Caco-2 (cell line): ENCODE measurements around the gene PDS5B. TPM values are rescaled to one million over a fixed set of nuclear protein-coding genes. Genes with fewer than 3 reads are reported as not detected.
"Not testable (repeated sequence)": the region's sequence is repeated elsewhere in the genome, so short reads cannot be mapped to it uniquely, and the experiment has no call there.

ENCODE experiments used
- BruUV-seq: library from RNA; stranded (reverse); fragments of 400-500 nt; replicated peaks from 2 replicates; lab custom pipeline; 2021; lab: Mats Ljungman, UMichigan
- CTCF ChIA-PET: fragments of 300-600 bp; sonication (Branson Sonifier 250); formaldehyde crosslinking; loops from one replicate; lab custom pipeline; 2022; ENCODE audit warnings: antibody characterized with exemption; lab: Charles Lee
- POLR2A ChIA-PET: fragments of 300-600 bp; sonication (Branson Sonifier 250); formaldehyde crosslinking; loops from one replicate; lab custom pipeline; 2022; ENCODE audit warnings: antibody characterized with exemption; lab: Charles Lee
- DNase-seq, 2 experiments: peaks; one replicate each; pipeline versions ENCODE4 v3.0.0 to v3.0.0-alpha.2; 2020 to 2022
- H3K27me3 ChIP-seq: replicated peaks from 2 replicates; pipeline ENCODE4 v1.6.0; 2011; ENCODE audit warnings: low read length; ENCODE audit not compliant: control insufficient read depth, insufficient read depth
- H3K36me3 ChIP-seq: 2 replicates; pipeline ENCODE4 v1.5.1; 2011; ENCODE audit warnings: low read length; ENCODE audit not compliant: control insufficient read depth, insufficient read depth
- H3K4me1 ChIP-seq: fragments of 250-450 bp; sonication (Bioruptor Pico); 2 replicates; pipeline ENCODE4 v1.5.1; 2020; ENCODE audit warnings: mild to moderate bottlenecking
- H3K4me3 ChIP-seq: 2 replicates; pipeline ENCODE4 v1.5.1; 2011; ENCODE audit warnings: low read depth, mild to moderate bottlenecking, control low read depth, low read length
- H3K9me3 ChIP-seq: fragments of 250-450 bp; sonication (Bioruptor Pico); 2 replicates; pipeline ENCODE4 v1.5.1; 2020; ENCODE audit warnings: mild to moderate bottlenecking, moderate library complexity
- H3K27ac Mint-ChIP-seq: one replicate; pipeline ENCODE4 v1.8.0; 2022; ENCODE audit warnings: mixed read lengths; ENCODE audit not compliant: unreplicated experiment
- H3K27me3 Mint-ChIP-seq: one replicate; pipeline ENCODE4 v1.8.0; 2022; ENCODE audit warnings: mixed read lengths; ENCODE audit not compliant: insufficient read depth, unreplicated experiment
- H3K36me3 Mint-ChIP-seq: one replicate; pipeline ENCODE4 v1.8.0; 2022; ENCODE audit warnings: mild to moderate bottlenecking, mixed read lengths; ENCODE audit not compliant: insufficient read depth, unreplicated experiment
- H3K4me1 Mint-ChIP-seq: one replicate; pipeline ENCODE4 v1.8.0; 2022; ENCODE audit warnings: low read depth, mixed read lengths; ENCODE audit not compliant: unreplicated experiment
- H3K4me3 Mint-ChIP-seq: one replicate; pipeline ENCODE4 v1.8.0; 2022; ENCODE audit warnings: mild to moderate bottlenecking, moderate library complexity, mixed read lengths; ENCODE audit not compliant: unreplicated experiment
- H3K9me3 Mint-ChIP-seq: one replicate; pipeline ENCODE4 v1.8.0; 2022; ENCODE audit warnings: mixed read lengths; ENCODE audit not compliant: unreplicated experiment
- intact Hi-C: fragments of 100-400 bp; cut with micrococcal nuclease; formaldehyde crosslinking; loops from one replicate; pipeline ENCODE4 v1.10.0; 2022; ENCODE audit not compliant: unreplicated experiment
- total RNA-seq: library from RNA; stranded (reverse); gene quantifications from 2 replicates; pipeline ENCODE4 v1.2.3, GENCODE V29; 2022
- TF ChIP-seq, protein P1 (sequence below), 2 experiments: fragments of 200-600 bp in 1 of 2; IDR thresholded peaks; 1 replicate in 1 of 2; 2 replicates in 1 of 2; pipeline versions ENCODE4 v1.5.1 to v1.8.0; 2011 to 2022; ENCODE audit warnings: antibody characterized with exemption in 1 of 2, control low read depth in 1 of 2, inconsistent platforms in 1 of 2, low read depth in 1 of 2, low read length in 1 of 2, mild to moderate bottlenecking in 1 of 2, moderate library complexity in 1 of 2; ENCODE audit not compliant: insufficient read depth in 1 of 2, severe bottlenecking in 1 of 2, unreplicated experiment in 1 of 2

Gene PDS5B
- total RNA-seq, 1 experiment from 2014 or later: 54.9 TPM

DNA sequence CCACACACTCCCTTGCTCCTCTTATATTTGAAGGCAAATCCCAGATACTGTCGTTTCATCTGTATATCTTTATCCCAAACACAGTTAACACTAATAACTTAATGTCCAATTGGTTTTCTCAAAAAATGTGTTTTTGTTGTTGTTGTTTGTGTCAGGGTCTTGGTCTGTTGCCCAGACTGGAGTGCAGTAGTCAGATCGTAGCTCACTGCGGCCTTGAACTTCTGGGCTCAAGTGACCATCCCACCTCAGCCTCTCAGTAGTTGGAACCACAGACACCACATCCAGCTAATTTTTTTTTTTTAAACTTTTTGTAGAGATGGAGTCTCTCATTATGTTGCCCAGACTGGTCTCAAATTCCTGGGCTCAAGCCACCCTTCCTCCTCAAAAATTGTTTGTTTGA, 137.7 kb downstream of the PDS5B start:
- TF ChIP-seq, protein P1, sequence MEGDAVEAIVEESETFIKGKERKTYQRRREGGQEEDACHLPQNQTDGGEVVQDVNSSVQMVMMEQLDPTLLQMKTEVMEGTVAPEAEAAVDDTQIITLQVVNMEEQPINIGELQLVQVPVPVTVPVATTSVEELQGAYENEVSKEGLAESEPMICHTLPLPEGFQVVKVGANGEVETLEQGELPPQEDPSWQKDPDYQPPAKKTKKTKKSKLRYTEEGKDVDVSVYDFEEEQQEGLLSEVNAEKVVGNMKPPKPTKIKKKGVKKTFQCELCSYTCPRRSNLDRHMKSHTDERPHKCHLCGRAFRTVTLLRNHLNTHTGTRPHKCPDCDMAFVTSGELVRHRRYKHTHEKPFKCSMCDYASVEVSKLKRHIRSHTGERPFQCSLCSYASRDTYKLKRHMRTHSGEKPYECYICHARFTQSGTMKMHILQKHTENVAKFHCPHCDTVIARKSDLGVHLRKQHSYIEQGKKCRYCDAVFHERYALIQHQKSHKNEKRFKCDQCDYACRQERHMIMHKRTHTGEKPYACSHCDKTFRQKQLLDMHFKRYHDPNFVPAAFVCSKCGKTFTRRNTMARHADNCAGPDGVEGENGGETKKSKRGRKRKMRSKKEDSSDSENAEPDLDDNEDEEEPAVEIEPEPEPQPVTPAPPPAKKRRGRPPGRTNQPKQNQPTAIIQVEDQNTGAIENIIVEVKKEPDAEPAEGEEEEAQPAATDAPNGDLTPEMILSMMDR (IDR thresholded peaks at IDR 0.05; ENCODE audit: insufficient read depth in 1 of 2, low read depth in 1 of 2, low read length in 1 of 2, severe bottlenecking in 1 of 2, unreplicated experiment in 1 of 2): no peak
- intact Hi-C loops: no loop called here
- Mint-ChIP-seq H3K4me1 (no peaks in the 10 kb centered on the region), H3K27me3 (no peaks in the 10 kb centered on the region), H3K9me3 (no peaks in the 10 kb centered on the region), H3K4me3 (no peak overlapping the region), H3K36me3 (peaks cover 36% of the 10 kb centered on the region), H3K27ac (no peak overlapping the region)
- DNase-seq: no peak
- BruUV-seq: no TSS peak
- CTCF ChIA-PET: no interaction called here
- Histone ChIP-seq H3K36me3 (no peaks in the 10 kb centered on the region), H3K4me3 (no peak overlapping the region), H3K27me3 (no peaks in the 10 kb centered on the region), H3K4me1 (no peaks in the 10 kb centered on the region), H3K9me3 (peaks cover 5% of the 10 kb centered on the region; the same call in 1 of the 2 replicates)
- POLR2A ChIA-PET: no interaction called here

DNA sequence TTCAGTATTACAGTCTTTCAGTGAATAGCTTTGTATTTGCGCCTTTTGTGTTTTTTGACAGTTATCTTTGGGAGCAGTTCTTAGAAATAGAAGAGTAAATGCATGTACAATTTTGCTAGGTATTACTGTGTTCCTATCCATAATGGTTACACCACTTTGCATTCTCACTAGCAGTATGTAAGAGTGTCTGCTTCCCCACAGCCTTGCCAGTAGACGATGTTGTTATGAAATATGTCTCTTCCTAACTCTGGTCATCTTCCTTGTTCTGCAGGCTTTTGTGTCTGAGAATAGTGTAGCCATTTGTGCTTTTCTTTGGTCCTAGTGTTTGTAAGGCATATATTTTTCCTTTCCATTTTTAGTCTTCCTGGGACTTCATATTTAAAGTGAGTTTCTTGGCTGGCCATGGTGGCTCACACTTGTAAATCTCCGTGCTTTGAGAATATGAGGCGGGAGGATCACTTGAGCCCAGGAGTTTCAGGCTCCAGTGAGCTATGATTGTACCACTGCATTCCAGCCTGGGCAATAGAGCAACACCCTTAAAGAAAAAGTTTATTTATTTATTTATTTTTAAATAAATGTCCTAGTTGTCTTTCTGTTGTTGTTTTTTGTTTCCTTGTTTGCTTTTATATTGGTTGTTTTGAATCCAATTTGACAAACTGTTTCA, 140.3 kb downstream of the PDS5B start:
- ChIA-PET CTCF (no interaction called here), POLR2A (no interaction called here)
- Mint-ChIP-seq H3K9me3 (peaks cover 10% of the 10 kb centered on the region), H3K4me3 (no peak overlapping the region), H3K27me3 (no peaks in the 10 kb centered on the region), H3K4me1 (peaks cover 11% of the 10 kb centered on the region), H3K36me3 (peaks cover 19% of the 10 kb centered on the region), H3K27ac (no peak overlapping the region)
- no peaks in the 10 kb centered on the region for H3K9me3 ChIP-seq
- H3K4me3 ChIP-seq: no peak overlapping the region
- DNase-seq: no peak
- no TSS peak for BruUV-seq
- no peaks in the 10 kb centered on the region for H3K4me1 ChIP-seq
- TF ChIP-seq, protein P1 (IDR thresholded peaks at IDR 0.05; ENCODE audit: insufficient read depth in 1 of 2, low read depth in 1 of 2, low read length in 1 of 2, severe bottlenecking in 1 of 2, unreplicated experiment in 1 of 2): no peak
- no peaks in the 10 kb centered on the region for H3K27me3 ChIP-seq
- intact Hi-C loops: no loop called here
- H3K36me3 ChIP-seq: no peaks in the 10 kb centered on the region

DNA sequence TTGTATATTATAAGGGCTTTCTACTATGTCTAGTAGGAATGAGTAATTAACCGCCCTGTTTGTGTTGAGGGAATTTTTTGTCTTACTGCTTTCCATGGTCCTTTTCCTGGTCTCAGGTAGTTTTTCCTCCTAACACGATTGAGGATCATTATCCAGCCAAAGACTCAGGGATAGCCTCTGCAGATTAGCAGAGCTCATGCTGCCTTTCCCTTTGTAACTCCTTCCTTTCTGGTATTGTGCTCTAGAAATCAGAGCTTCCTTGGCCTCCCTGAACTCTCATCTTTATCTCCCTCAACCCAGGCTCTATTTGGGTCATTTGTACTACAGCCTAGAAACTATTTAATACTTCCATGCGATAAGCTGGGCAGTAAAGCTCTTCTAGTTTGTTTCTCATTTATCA, 142.1 kb downstream of the PDS5B start:
- ChIA-PET CTCF (no interaction called here), POLR2A (no interaction called here)
- H3K4me1 ChIP-seq: no peaks in the 10 kb centered on the region

DNA sequence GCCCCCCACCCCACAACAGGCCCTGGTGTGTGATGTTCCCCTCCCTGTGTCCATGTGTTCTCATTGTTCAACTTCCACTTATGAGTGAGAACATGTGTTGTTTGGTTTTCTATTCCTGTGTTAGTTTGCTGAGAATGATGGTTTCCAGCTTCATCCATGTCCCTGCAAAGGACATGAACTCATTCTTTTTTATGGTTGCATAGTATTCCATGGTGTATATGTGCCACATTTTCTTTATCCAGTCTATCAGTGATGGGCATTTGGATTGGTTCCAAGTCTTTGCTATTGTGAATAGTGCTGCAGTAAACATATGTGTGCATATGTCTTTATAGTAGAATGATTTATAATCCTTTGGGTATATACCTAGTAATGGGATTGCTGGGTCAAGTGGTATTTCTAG, 142.8 kb downstream of the PDS5B start:
- H3K27me3 Mint-ChIP-seq, H3K4me3 Mint-ChIP-seq: not testable (repeated sequence)
- peaks cover 14% of the 10 kb centered on the region for H3K4me1 Mint-ChIP-seq

More for the DNA sequence above, 142.1 kb downstream of the PDS5B start:
- DNase-seq: no peak
- Histone ChIP-seq H3K27me3 (no peaks in the 10 kb centered on the region), H3K9me3 (no peaks in the 10 kb centered on the region), H3K4me3 (no peak overlapping the region), H3K36me3 (no peaks in the 10 kb centered on the region)
- TF ChIP-seq, protein P1 (IDR thresholded peaks at IDR 0.05; ENCODE audit: insufficient read depth in 1 of 2, low read depth in 1 of 2, low read length in 1 of 2, severe bottlenecking in 1 of 2, unreplicated experiment in 1 of 2): no peak
- no peak overlapping the region for H3K4me3 Mint-ChIP-seq
- intact Hi-C loops: no loop called here
- peaks cover 14% of the 10 kb centered on the region for H3K4me1 Mint-ChIP-seq
- H3K27ac Mint-ChIP-seq: no peak overlapping the region
- peaks cover 10% of the 10 kb centered on the region for H3K9me3 Mint-ChIP-seq
- BruUV-seq: no TSS peak
- no peaks in the 10 kb centered on the region for H3K27me3 Mint-ChIP-seq
- H3K36me3 Mint-ChIP-seq: peaks cover 6% of the 10 kb centered on the region

More for the DNA sequence above, 142.8 kb downstream of the PDS5B start:
- H3K36me3 Mint-ChIP-seq, H3K27me3 ChIP-seq, H3K27ac Mint-ChIP-seq, BruUV-seq, H3K9me3 ChIP-seq, intact Hi-C loops, H3K4me1 ChIP-seq, POLR2A ChIA-PET, H3K4me3 ChIP-seq, DNase-seq, CTCF ChIA-PET, H3K36me3 ChIP-seq: not testable (repeated sequence)
- peaks cover 10% of the 10 kb centered on the region for H3K9me3 Mint-ChIP-seq
